A673 (cell line): ENCODE measurements around the gene KRT79.

Source experiments
- CTCF ChIP-seq: fragments of 300-800, 200-600 bp; sonication (generic); conservative IDR thresholded peaks from 2 replicates; pipeline ENCODE4 v1.5.1; 2017; ENCODE audit warnings: low read depth, mild to moderate bottlenecking, antibody characterized with exemption, low read length, moderate library complexity, mixed read lengths
- EZH2 ChIP-seq: fragments of 200-600 bp; sonication (generic); IDR thresholded peaks from 2 replicates; pipeline ENCODE4 v1.6.1; 2017; ENCODE audit warnings: borderline replicate concordance, low read depth, mild to moderate bottlenecking, mixed read lengths, antibody characterized with exemption, low read length; ENCODE audit not compliant: poor library complexity, severe bottlenecking

- no peak for TF ChIP-seq CTCF
- no peak for TF ChIP-seq EZH2
These were observed 44.3 kb downstream of the KRT79 start for GRCh38 chr12:52789637-52790426.
